ENCODE measurements around the gene ATP11A. TPM values are rescaled to one million over a fixed set of nuclear protein-coding genes. Genes with fewer than 3 reads are reported as not detected.

The ATP11A gene
- total and polyA plus RNA-seq, 2 donors (not counting 3 experiments of a cell fraction or from before 2014, with no cell fraction given), result 16.5 to 88.1 TPM

DNA sequence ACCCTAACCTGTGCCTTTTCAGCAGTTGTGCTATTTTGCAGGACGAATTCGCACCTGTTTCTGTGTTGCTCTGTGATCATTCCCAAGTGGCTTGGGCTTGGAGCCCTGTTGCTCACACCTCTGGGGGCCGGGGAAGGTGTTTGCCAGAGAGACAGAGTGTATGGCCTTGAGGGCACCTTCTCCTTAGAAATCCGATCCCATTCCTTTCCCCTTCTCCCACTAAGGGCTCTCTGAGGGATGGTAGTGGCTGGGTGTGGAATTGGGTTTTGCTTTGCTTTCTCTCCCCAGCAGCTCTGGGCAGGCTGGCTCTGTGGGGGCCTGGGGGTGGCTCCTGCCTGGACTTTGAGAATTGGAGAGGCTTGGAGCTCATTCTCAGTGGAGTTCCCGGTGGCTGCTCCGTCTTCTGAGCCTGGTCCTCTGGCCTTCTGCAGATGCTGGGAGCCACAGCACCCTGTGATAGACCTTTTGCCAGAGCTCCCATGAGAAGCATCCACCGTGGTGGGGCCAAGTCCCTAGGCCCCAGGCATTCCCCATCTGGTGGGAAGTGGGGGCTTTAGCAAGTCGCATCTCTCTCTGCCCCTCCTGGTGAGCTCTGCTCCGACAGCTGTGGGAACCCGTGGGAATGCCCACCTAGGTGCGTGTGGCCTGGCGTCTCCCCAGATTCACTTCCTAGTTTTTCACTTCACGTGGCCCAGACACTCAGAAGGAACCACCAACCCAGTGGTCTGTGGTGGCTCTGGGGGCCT, 26.1 kb downstream of the ATP11A start:
- dilution Hi-C loops (cut with MboI; ENCODE audit: extremely low pct_ligation_motif_present, low sequenced_read_pairs), result no loop called here
- no TSS peak for BruUV-seq (replicated peaks)
- no peak overlapping the region for H3K9ac ChIP-seq (replicated peaks; ENCODE audit: extremely low read depth, insufficient read depth, low read length)
- no peak for TF ChIP-seq JUN (IDR thresholded peaks at IDR 0.05; ENCODE audit: borderline replicate concordance, insufficient read depth, insufficient read length, low read depth)
- TF ChIP-seq, protein P1, sequence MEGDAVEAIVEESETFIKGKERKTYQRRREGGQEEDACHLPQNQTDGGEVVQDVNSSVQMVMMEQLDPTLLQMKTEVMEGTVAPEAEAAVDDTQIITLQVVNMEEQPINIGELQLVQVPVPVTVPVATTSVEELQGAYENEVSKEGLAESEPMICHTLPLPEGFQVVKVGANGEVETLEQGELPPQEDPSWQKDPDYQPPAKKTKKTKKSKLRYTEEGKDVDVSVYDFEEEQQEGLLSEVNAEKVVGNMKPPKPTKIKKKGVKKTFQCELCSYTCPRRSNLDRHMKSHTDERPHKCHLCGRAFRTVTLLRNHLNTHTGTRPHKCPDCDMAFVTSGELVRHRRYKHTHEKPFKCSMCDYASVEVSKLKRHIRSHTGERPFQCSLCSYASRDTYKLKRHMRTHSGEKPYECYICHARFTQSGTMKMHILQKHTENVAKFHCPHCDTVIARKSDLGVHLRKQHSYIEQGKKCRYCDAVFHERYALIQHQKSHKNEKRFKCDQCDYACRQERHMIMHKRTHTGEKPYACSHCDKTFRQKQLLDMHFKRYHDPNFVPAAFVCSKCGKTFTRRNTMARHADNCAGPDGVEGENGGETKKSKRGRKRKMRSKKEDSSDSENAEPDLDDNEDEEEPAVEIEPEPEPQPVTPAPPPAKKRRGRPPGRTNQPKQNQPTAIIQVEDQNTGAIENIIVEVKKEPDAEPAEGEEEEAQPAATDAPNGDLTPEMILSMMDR (IDR thresholded peaks at IDR 0.05; ENCODE audit: extremely low read depth in 1 of 2, insufficient read depth in 1 of 2, low read depth in 1 of 2, low read length in 2 of 2), result no peak
- TF ChIP-seq, protein P2, sequence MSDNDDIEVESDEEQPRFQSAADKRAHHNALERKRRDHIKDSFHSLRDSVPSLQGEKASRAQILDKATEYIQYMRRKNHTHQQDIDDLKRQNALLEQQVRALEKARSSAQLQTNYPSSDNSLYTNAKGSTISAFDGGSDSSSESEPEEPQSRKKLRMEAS (IDR thresholded peaks at IDR 0.05; ENCODE audit: insufficient read depth, insufficient read length), result no peak
- TF ChIP-seq EZH2 (IDR thresholded peaks at IDR 0.05; ENCODE audit: borderline replicate concordance, low read depth, low read length, severe bottlenecking), result no peak
- no peak for TF ChIP-seq POLR2A (IDR thresholded peaks at IDR 0.05; ENCODE audit: low read depth, low read length)
- no peak for TF ChIP-seq FOS (IDR thresholded peaks at IDR 0.05; ENCODE audit: borderline replicate concordance, insufficient read depth, low read length)
- no peak for TF ChIP-seq MYC (IDR thresholded peaks at IDR 0.05; ENCODE audit: low read depth, low read length)
- no peak for TF ChIP-seq GATA2 (IDR thresholded peaks at IDR 0.05; ENCODE audit: insufficient read depth, insufficient read length, low read depth, low read length)
- no peak for TF ChIP-seq POLR2AphosphoS5 (IDR thresholded peaks at IDR 0.05; ENCODE audit: insufficient read depth, low read depth, low read length)
- H3K9me3 ChIP-seq (replicated peaks; ENCODE audit: control insufficient read depth, insufficient read depth, low read length), result no peaks in the 10 kb centered on the region
- no peak overlapping the region for H3K27ac ChIP-seq (ENCODE audit: insufficient read depth, low read depth, low read length)
- H3K4me1 ChIP-seq (ENCODE audit: control insufficient read depth, extremely low read depth, insufficient read depth, low read length), result peaks cover 22% of the 10 kb centered on the region
- POLR2A ChIA-PET, result no interaction called here
- no peaks in the 10 kb centered on the region for H3K36me3 ChIP-seq (ENCODE audit: control insufficient read depth in 2 of 2, extremely low read depth in 1 of 2, insufficient read depth in 2 of 2, low read length in 2 of 2)
- DNase-seq (ENCODE audit: low read depth, low spot score), result no peak
- H3K79me2 ChIP-seq (ENCODE audit: control insufficient read depth, insufficient read depth, low read length), result peaks cover 23% of the 10 kb centered on the region
- H3K9me1 ChIP-seq (replicated peaks; ENCODE audit: control insufficient read depth, extremely low read depth, insufficient read depth, low read length), result no peaks in the 10 kb centered on the region
- CTCF ChIA-PET, result no interaction called here
- intact Hi-C loops (cut with micrococcal nuclease), result no loop called here
- H3K4me3 ChIP-seq (replicated peaks in 1 of 3; ENCODE audit: insufficient read depth in 1 of 3, low read depth in 1 of 3, low read length in 3 of 3), result no peak overlapping the region
- no peak for FAIRE-seq
- H3K27me3 ChIP-seq (ENCODE audit: control insufficient read depth in 2 of 2, insufficient read depth in 2 of 2, low read length in 2 of 2), result no peaks in the 10 kb centered on the region
- no peak overlapping the region for H2AFZ ChIP-seq (ENCODE audit: low read depth, low read length)
- no peak overlapping the region for H3K4me2 ChIP-seq (ENCODE audit: insufficient read depth, low read length)
- no peaks in the 10 kb centered on the region for H4K20me1 ChIP-seq (replicated peaks; ENCODE audit: control insufficient read depth, extremely low read depth, insufficient read depth, low read length)

All from endothelial cell of umbilical vein (primary cell).